HG03439 (cell line): ENCODE data around the gene ZYG11A.
"Not testable (repeated sequence)": the region's sequence is repeated elsewhere in the genome, so short reads cannot be mapped to it uniquely, and the experiment has no call there.

ENCODE experiments used
- ATAC-seq: cut with Tn5 transposase; IDR thresholded peaks from one replicate; pipeline ENCODE4 v1.9.1; 2021; ENCODE audit warnings: mild to moderate bottlenecking, moderate library complexity; ENCODE audit not compliant: unreplicated experiment

Gene ZYG11A

GRCh38 chr1:52869727-52870126, 27.2 kb downstream of the ZYG11A start:
- not testable (repeated sequence) for ATAC-seq

- no peak for ATAC-seq
Observed at GRCh38 chr1:52876843-52877242, 34.3 kb downstream of the ZYG11A start.

- ATAC-seq = no peak
Observed at GRCh38 chr1:52877554-52877953, 35.0 kb downstream of the ZYG11A start.

- ATAC-seq = no peak
Observed at GRCh38 chr1:52880206-52880605, 37.6 kb downstream of the ZYG11A start.

- no peak for ATAC-seq
Observed at GRCh38 chr1:52887483-52887882, 44.9 kb downstream of the ZYG11A start.

GRCh38 chr1:52892424-52893215, 50.1 kb downstream of the ZYG11A start:
- ATAC-seq = no peak

- no peak for ATAC-seq
Observed at GRCh38 chr1:52899445-52899894, 56.9 kb downstream of the ZYG11A start.

- ATAC-seq = no peak
Observed at GRCh38 chr1:52900402-52900801, 57.8 kb downstream of the ZYG11A start.

GRCh38 chr1:52901384-52901783, 58.8 kb downstream of the ZYG11A start:
- ATAC-seq = no peak

- no peak for ATAC-seq
Observed at GRCh38 chr1:52904208-52904926, 61.8 kb downstream of the ZYG11A start.

- no peak for ATAC-seq
Observed at GRCh38 chr1:52904927-52905698, 62.6 kb downstream of the ZYG11A start.

GRCh38 chr1:52906135-52906603, 63.6 kb downstream of the ZYG11A start:
- ATAC-seq = no peak

- ATAC-seq = no peak
Observed at GRCh38 chr1:52907068-52907811, 64.7 kb downstream of the ZYG11A start.

GRCh38 chr1:52907812-52908153, 65.2 kb downstream of the ZYG11A start:
- ATAC-seq = no peak

- no peak for ATAC-seq
Observed at GRCh38 chr1:52911541-52911940, 69.0 kb downstream of the ZYG11A start.

GRCh38 chr1:52913014-52913413, 70.5 kb downstream of the ZYG11A start:
- no peak for ATAC-seq

GRCh38 chr1:52913537-52913936, 71.0 kb downstream of the ZYG11A start:
- no peak for ATAC-seq

- no peak for ATAC-seq
Observed at GRCh38 chr1:52914463-52914862, 71.9 kb downstream of the ZYG11A start.

- ATAC-seq = no peak
Observed at GRCh38 chr1:52915211-52915854, 72.8 kb downstream of the ZYG11A start.

GRCh38 chr1:52915855-52916220, 73.3 kb downstream of the ZYG11A start:
- no peak for ATAC-seq
